ENCODE results near the gene ADAMTS6. TPM values are rescaled to one million over a fixed set of nuclear protein-coding genes. Genes with fewer than 3 reads are reported as not detected.
"Not testable (repeated sequence)": the region's sequence is repeated elsewhere in the genome, so short reads cannot be mapped to it uniquely, and the experiment has no call there.

ADAMTS6 gene
- total RNA-seq, 2 experiments from 2014 or later: 2.8 to 4.0 TPM

GRCh38 chr5:65329266-65329665 is 152.5 kb downstream of the ADAMTS6 start:
- no peak for ATAC-seq
- Mint-ChIP-seq H3K4me1 (no peaks in the 10 kb centered on the region), H3K9me3 (ENCODE audit: low read depth) (no peaks in the 10 kb centered on the region), H3K27ac (no peak overlapping the region), H3K27me3 (no peaks in the 10 kb centered on the region), H3K36me3 (no peaks in the 10 kb centered on the region), H3K4me3 (no peak overlapping the region)
- no peak for DNase-seq
- CTCF ChIA-PET: no interaction called here

- CTCF ChIA-PET: interaction anchor here (1.0 kb wide), 1 partner anchor 26 kb away, joined by 3 read pairs; no protein-coding TSS in a partner anchor
- H3K4me3 Mint-ChIP-seq: no peak overlapping the region
- no peak for DNase-seq
- no peaks in the 10 kb centered on the region for H3K36me3 Mint-ChIP-seq
- no peaks in the 10 kb centered on the region for H3K27me3 Mint-ChIP-seq
- H3K4me1 Mint-ChIP-seq: no peaks in the 10 kb centered on the region
- no peak for ATAC-seq
- H3K9me3 Mint-ChIP-seq (ENCODE audit: low read depth): no peaks in the 10 kb centered on the region
- H3K27ac Mint-ChIP-seq: no peak overlapping the region
Observed at GRCh38 chr5:65327582-65327981, 154.1 kb downstream of the ADAMTS6 start.

DNA sequence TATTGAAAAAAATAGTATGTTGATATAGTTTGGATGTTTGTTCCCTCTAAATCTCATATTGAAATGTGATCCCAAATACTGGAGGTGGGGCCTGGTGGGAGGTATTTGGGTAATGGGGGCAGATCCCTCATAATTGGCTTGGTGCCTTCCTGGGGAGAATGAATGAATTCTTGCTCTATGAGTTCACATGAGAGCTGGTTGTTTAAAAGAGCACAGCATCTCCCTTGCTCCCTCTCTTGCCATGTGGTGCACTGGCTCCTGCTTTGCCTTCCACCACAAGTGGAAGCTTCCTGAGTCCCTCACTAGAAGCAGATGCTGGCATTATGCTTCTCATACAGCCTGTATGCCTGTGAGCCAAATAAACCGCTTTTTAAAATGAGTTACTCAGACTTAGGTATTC is 154.8 kb downstream of the ADAMTS6 start:
- CTCF ChIA-PET: interaction anchor here (1.0 kb wide), 1 partner anchor 25 kb away, joined by 3 read pairs; no protein-coding TSS in a partner anchor
- DNase-seq: no peak
- Mint-ChIP-seq H3K9me3 (ENCODE audit: low read depth) (no peaks in the 10 kb centered on the region), H3K27ac (no peak overlapping the region), H3K4me3 (no peak overlapping the region), H3K27me3 (no peaks in the 10 kb centered on the region), H3K36me3 (no peaks in the 10 kb centered on the region), H3K4me1 (no peaks in the 10 kb centered on the region)
- ATAC-seq: no peak

- CTCF ChIA-PET: no interaction called here
- H3K27ac Mint-ChIP-seq: no peak overlapping the region
- no peak overlapping the region for H3K4me3 Mint-ChIP-seq
- no peak for ATAC-seq
- no peaks in the 10 kb centered on the region for H3K9me3 Mint-ChIP-seq (ENCODE audit: low read depth)
- no peak for DNase-seq
- H3K4me1 Mint-ChIP-seq: no peaks in the 10 kb centered on the region
- H3K27me3 Mint-ChIP-seq: no peaks in the 10 kb centered on the region
- no peaks in the 10 kb centered on the region for H3K36me3 Mint-ChIP-seq
Observed at GRCh38 chr5:65324226-65324625, 157.5 kb downstream of the ADAMTS6 start.

GRCh38 chr5:65320704-65321103 is 161.0 kb downstream of the ADAMTS6 start:
- not testable (repeated sequence) for DNase-seq

GRCh38 chr5:65320250-65320649 is 161.5 kb downstream of the ADAMTS6 start:
- H3K4me1 Mint-ChIP-seq: no peaks in the 10 kb centered on the region
- no peak for DNase-seq
- H3K36me3 Mint-ChIP-seq: no peaks in the 10 kb centered on the region
- H3K9me3 Mint-ChIP-seq (ENCODE audit: low read depth): no peaks in the 10 kb centered on the region
- H3K27me3 Mint-ChIP-seq: no peaks in the 10 kb centered on the region
- CTCF ChIA-PET: no interaction called here
- ATAC-seq: no peak
- no peak overlapping the region for H3K27ac Mint-ChIP-seq
- no peak overlapping the region for H3K4me3 Mint-ChIP-seq

More at GRCh38 chr5:65320704-65321103, 161.0 kb downstream of the ADAMTS6 start:
- CTCF ChIA-PET; H3K9me3 Mint-ChIP-seq (ENCODE audit: low read depth); H3K36me3 Mint-ChIP-seq; ATAC-seq; H3K4me1 Mint-ChIP-seq; H3K27me3 Mint-ChIP-seq; H3K4me3 Mint-ChIP-seq; H3K27ac Mint-ChIP-seq: not testable (repeated sequence)

DNA sequence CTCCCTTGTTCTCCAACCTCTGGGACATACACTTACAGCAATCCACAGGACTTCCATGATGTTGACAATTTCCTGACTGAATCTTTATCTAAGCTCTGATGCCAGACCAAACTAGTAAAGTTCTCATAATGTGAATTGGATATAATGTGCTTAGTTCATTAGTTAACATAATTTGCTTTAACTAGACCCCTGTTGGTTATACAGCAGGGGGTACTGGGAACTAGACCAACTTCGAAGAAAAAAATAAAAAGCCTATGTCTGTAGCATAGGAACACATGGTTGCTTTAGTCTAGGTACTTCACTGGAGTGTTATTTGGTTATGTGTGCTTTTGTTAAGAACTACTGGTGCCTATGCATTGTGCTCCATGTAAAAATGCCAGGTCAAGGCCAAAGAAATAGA is 173.8 kb downstream of the ADAMTS6 start:
- no peaks in the 10 kb centered on the region for H3K9me3 Mint-ChIP-seq (ENCODE audit: low read depth)
- no peak overlapping the region for H3K27ac Mint-ChIP-seq
- DNase-seq (no peak), ATAC-seq (no peak)
- no peaks in the 10 kb centered on the region for H3K4me1 Mint-ChIP-seq
- no peaks in the 10 kb centered on the region for H3K27me3 Mint-ChIP-seq
- CTCF ChIA-PET: no interaction called here
- H3K4me3 Mint-ChIP-seq: no peak overlapping the region
- no peaks in the 10 kb centered on the region for H3K36me3 Mint-ChIP-seq

GRCh38 chr5:65307088-65307487 is 174.6 kb downstream of the ADAMTS6 start:
- H3K27ac Mint-ChIP-seq: no peak overlapping the region
- no peaks in the 10 kb centered on the region for H3K9me3 Mint-ChIP-seq (ENCODE audit: low read depth)
- CTCF ChIA-PET: no interaction called here
- no peak for DNase-seq
- ATAC-seq: no peak
- no peak overlapping the region for H3K4me3 Mint-ChIP-seq
- no peaks in the 10 kb centered on the region for H3K4me1 Mint-ChIP-seq
- no peaks in the 10 kb centered on the region for H3K36me3 Mint-ChIP-seq
- no peaks in the 10 kb centered on the region for H3K27me3 Mint-ChIP-seq

GRCh38 chr5:65305913-65306312 is 175.8 kb downstream of the ADAMTS6 start:
- Mint-ChIP-seq H3K4me1 (no peaks in the 10 kb centered on the region), H3K27me3 (no peaks in the 10 kb centered on the region), H3K27ac (no peak overlapping the region), H3K36me3 (no peaks in the 10 kb centered on the region), H3K4me3 (no peak overlapping the region), H3K9me3 (ENCODE audit: low read depth) (no peaks in the 10 kb centered on the region)
- DNase-seq (no peak), ATAC-seq (no peak)
- CTCF ChIA-PET: no interaction called here

DNA sequence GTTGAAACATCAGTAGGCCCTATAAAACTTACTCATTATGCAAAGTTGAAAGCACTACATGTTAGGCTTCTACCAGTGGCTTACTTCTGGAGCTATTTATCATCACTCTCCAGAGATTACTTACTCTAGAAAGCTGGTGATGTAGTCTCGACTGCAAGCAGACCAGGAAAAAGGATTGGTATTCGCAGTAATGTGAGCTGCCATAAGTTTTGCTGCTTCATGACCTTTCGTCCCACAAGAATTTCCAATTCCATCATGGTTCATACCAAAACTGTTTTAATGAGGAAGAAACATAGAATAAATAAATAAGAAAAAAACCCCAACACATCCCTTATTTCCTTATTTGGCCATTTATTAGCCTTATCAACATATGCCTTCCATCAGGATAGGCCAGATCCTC is 181.9 kb downstream of the ADAMTS6 start:
- CTCF ChIA-PET: no interaction called here

DNA sequence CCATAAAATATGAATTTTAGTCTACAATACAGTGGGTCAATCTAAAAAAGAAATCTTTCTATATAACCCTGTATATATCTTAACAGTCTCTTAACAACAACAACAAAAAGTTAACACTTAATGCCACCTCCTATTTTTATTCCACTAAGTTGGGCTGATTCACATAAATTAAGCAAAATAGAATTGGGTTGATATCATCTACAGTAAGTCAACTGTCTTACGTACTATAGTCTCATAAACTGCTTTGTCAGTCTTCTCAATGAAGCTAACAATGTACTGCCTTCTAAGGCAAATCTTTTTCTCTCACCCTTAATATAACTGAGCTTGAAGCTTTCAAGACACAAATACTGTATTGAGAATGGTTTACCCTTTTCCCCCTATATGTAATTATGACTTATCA is 185.7 kb downstream of the ADAMTS6 start:
- DNase-seq (no peak), ATAC-seq (no peak)
- H3K9me3 Mint-ChIP-seq (ENCODE audit: low read depth): no peaks in the 10 kb centered on the region
- no peak overlapping the region for H3K4me3 Mint-ChIP-seq
- CTCF ChIA-PET: no interaction called here
- H3K27ac Mint-ChIP-seq: no peak overlapping the region
- no peaks in the 10 kb centered on the region for H3K36me3 Mint-ChIP-seq
- H3K4me1 Mint-ChIP-seq: no peaks in the 10 kb centered on the region
- H3K27me3 Mint-ChIP-seq: no peaks in the 10 kb centered on the region

More for the DNA sequence above, 181.9 kb downstream of the ADAMTS6 start:
- no peaks in the 10 kb centered on the region for H3K36me3 Mint-ChIP-seq
- H3K27ac Mint-ChIP-seq: no peak overlapping the region
- H3K9me3 Mint-ChIP-seq (ENCODE audit: low read depth): no peaks in the 10 kb centered on the region
- no peaks in the 10 kb centered on the region for H3K4me1 Mint-ChIP-seq
- no peak overlapping the region for H3K4me3 Mint-ChIP-seq
- DNase-seq: no peak
- no peak for ATAC-seq
- H3K27me3 Mint-ChIP-seq: no peaks in the 10 kb centered on the region

GRCh38 chr5:65292196-65292595 is 189.5 kb downstream of the ADAMTS6 start:
- Mint-ChIP-seq H3K27me3 (no peaks in the 10 kb centered on the region), H3K36me3 (no peaks in the 10 kb centered on the region), H3K4me3 (no peak overlapping the region), H3K27ac (no peak overlapping the region), H3K9me3 (ENCODE audit: low read depth) (no peaks in the 10 kb centered on the region), H3K4me1 (no peaks in the 10 kb centered on the region)
- CTCF ChIA-PET: no interaction called here
- DNase-seq (no peak), ATAC-seq (no peak)

- no peak for ATAC-seq
- CTCF ChIA-PET: no interaction called here
- no peaks in the 10 kb centered on the region for H3K9me3 Mint-ChIP-seq (ENCODE audit: low read depth)
- no peak overlapping the region for H3K4me3 Mint-ChIP-seq
- H3K36me3 Mint-ChIP-seq: no peaks in the 10 kb centered on the region
- DNase-seq: no peak
- no peaks in the 10 kb centered on the region for H3K27me3 Mint-ChIP-seq
- no peaks in the 10 kb centered on the region for H3K4me1 Mint-ChIP-seq
- H3K27ac Mint-ChIP-seq: no peak overlapping the region
Observed at GRCh38 chr5:65290677-65291076, 191.0 kb downstream of the ADAMTS6 start.

GRCh38 chr5:65288657-65289056 is 193.1 kb downstream of the ADAMTS6 start:
- no peak overlapping the region for H3K4me3 Mint-ChIP-seq
- H3K36me3 Mint-ChIP-seq: no peaks in the 10 kb centered on the region
- DNase-seq (no peak), ATAC-seq (no peak)
- CTCF ChIA-PET: no interaction called here
- H3K4me1 Mint-ChIP-seq: no peaks in the 10 kb centered on the region
- no peak overlapping the region for H3K27ac Mint-ChIP-seq
- H3K9me3 Mint-ChIP-seq (ENCODE audit: low read depth): no peaks in the 10 kb centered on the region
- H3K27me3 Mint-ChIP-seq: no peaks in the 10 kb centered on the region

- CTCF ChIA-PET: no interaction called here
- H3K27ac Mint-ChIP-seq: no peak overlapping the region
- no peaks in the 10 kb centered on the region for H3K36me3 Mint-ChIP-seq
- DNase-seq (no peak), ATAC-seq (no peak)
- H3K27me3 Mint-ChIP-seq: no peaks in the 10 kb centered on the region
- no peaks in the 10 kb centered on the region for H3K4me1 Mint-ChIP-seq
- H3K9me3 Mint-ChIP-seq (ENCODE audit: low read depth): no peaks in the 10 kb centered on the region
- no peak overlapping the region for H3K4me3 Mint-ChIP-seq
Observed at GRCh38 chr5:65279603-65280002, 202.1 kb downstream of the ADAMTS6 start.
